ENCODE results near the gene KRT5. TPM values are rescaled to one million over a fixed set of nuclear protein-coding genes. Genes with fewer than 3 reads are reported as not detected.

KRT5 gene
- total RNA-seq, 1 experiment from 2014 or later: 89.7 TPM

- no TSS peak for BruUV-seq (replicated peaks)
- Histone ChIP-seq H2AFZ (no peak overlapping the region), H3K27me3 (ENCODE audit: insufficient read depth, low read depth) (no peaks in the 10 kb centered on the region), H3K4me2 (no peak overlapping the region), H3K9me2 (ENCODE audit: insufficient read depth) (no peaks in the 10 kb centered on the region), H3K27ac (no peak overlapping the region), H3K9me3 (ENCODE audit: insufficient read depth, low read depth) (peaks cover 11% of the 10 kb centered on the region; the same call in 1 of the 2 replicates), H4K20me1 (ENCODE audit: insufficient read depth) (no peaks in the 10 kb centered on the region), H3K4me3 (no peak overlapping the region), H3K36me3 (ENCODE audit: low read depth) (no peaks in the 10 kb centered on the region), H3K79me2 (ENCODE audit: low read depth) (no peaks in the 10 kb centered on the region), H3K4me1 (replicated peaks; ENCODE audit: insufficient read depth) (no peaks in the 10 kb centered on the region), H3F3A (ENCODE audit: insufficient read depth, low read depth) (no peaks in the 10 kb centered on the region)
- intact Hi-C loops (cut with micrococcal nuclease; ENCODE audit: unreplicated experiment): no loop called here
- ChIA-PET CTCF (interaction anchor here (1.8 kb wide), 1 partner anchor 14 kb away, joined by 5 read pairs; no protein-coding TSS in a partner anchor), POLR2A (ENCODE audit: unreplicated experiment) (no interaction called here)
- no peak for DNase-seq
- no peak for TF ChIP-seq EZH2 (IDR thresholded peaks at IDR 0.05; ENCODE audit: low read depth)
- TF ChIP-seq, protein P1, sequence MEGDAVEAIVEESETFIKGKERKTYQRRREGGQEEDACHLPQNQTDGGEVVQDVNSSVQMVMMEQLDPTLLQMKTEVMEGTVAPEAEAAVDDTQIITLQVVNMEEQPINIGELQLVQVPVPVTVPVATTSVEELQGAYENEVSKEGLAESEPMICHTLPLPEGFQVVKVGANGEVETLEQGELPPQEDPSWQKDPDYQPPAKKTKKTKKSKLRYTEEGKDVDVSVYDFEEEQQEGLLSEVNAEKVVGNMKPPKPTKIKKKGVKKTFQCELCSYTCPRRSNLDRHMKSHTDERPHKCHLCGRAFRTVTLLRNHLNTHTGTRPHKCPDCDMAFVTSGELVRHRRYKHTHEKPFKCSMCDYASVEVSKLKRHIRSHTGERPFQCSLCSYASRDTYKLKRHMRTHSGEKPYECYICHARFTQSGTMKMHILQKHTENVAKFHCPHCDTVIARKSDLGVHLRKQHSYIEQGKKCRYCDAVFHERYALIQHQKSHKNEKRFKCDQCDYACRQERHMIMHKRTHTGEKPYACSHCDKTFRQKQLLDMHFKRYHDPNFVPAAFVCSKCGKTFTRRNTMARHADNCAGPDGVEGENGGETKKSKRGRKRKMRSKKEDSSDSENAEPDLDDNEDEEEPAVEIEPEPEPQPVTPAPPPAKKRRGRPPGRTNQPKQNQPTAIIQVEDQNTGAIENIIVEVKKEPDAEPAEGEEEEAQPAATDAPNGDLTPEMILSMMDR (conservative IDR thresholded peaks at IDR 0.05): no peak
Measured at GRCh38 chr12:52508211-52508610, 12.0 kb downstream of the KRT5 start.

GRCh38 chr12:52506858-52507715 is 13.1 kb downstream of the KRT5 start:
- ChIA-PET POLR2A (ENCODE audit: unreplicated experiment) (interaction anchor here (0.7 kb wide), 1 partner anchor 463 kb away, joined by 4 read pairs; no protein-coding TSS in a partner anchor), CTCF (interaction anchor here (0.6 to 1.8 kb wide), 2 partner anchors 13 to 65 kb away, joined by 3 to 5 read pairs; no protein-coding TSS in a partner anchor)
- BruUV-seq (replicated peaks): no TSS peak
- H4K20me1 ChIP-seq (ENCODE audit: insufficient read depth): no peaks in the 10 kb centered on the region
- H3K9me2 ChIP-seq (ENCODE audit: insufficient read depth): no peaks in the 10 kb centered on the region
- H3F3A ChIP-seq (ENCODE audit: insufficient read depth, low read depth): no peaks in the 10 kb centered on the region
- H2AFZ ChIP-seq: no peak overlapping the region
- H3K36me3 ChIP-seq (ENCODE audit: low read depth): no peaks in the 10 kb centered on the region
- H3K4me1 ChIP-seq (replicated peaks; ENCODE audit: insufficient read depth): no peaks in the 10 kb centered on the region
- H3K27me3 ChIP-seq (ENCODE audit: insufficient read depth, low read depth): no peaks in the 10 kb centered on the region
- H3K4me3 ChIP-seq: no peak overlapping the region
- H3K27ac ChIP-seq: no peak overlapping the region
- no peak overlapping the region for H3K4me2 ChIP-seq
- peak in 1 of 2 experiments; percentile 36 for DNase-seq
- peaks cover 11% of the 10 kb centered on the region; the same call in 1 of the 2 replicates for H3K9me3 ChIP-seq (ENCODE audit: insufficient read depth, low read depth)
- TF ChIP-seq EZH2 (IDR thresholded peaks at IDR 0.05; ENCODE audit: low read depth): no peak
- TF ChIP-seq, protein P1 (conservative IDR thresholded peaks at IDR 0.05): peak; percentile 70
- intact Hi-C loops (cut with micrococcal nuclease; ENCODE audit: unreplicated experiment): no loop called here
- no peaks in the 10 kb centered on the region for H3K79me2 ChIP-seq (ENCODE audit: low read depth)

DNA sequence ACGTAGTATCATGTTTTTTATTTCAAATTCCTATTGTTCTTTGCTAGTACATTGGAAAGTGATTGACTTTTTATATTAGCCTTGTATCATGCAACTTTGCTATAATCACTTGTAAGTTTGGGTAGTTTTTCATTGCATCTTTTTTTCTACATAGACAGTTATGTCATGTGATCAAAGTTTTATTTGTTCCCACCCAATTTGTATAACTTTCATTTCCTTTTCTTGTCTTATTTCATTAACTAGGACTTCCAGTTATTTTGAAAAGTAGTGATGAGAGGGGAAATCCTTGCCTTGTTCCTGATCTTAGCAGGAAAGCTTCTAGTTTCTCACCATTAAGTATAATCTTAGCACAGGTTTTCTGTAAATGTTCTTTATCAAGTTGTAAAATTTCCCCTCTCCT is 17.3 kb downstream of the KRT5 start:
- ChIA-PET CTCF (interaction anchor here (1.0 kb wide), 1 partner anchor 117 kb away, joined by 3 read pairs; no protein-coding TSS in a partner anchor), POLR2A (ENCODE audit: unreplicated experiment) (no interaction called here)
- Histone ChIP-seq H3K9me3 (ENCODE audit: insufficient read depth, low read depth) (0 out of 2 replicates have a peak, but pooled peaks cover 10% of the 10 kb centered on the region), H3K27me3 (ENCODE audit: insufficient read depth, low read depth) (no peaks in the 10 kb centered on the region), H3K4me2 (no peak overlapping the region), H3K79me2 (ENCODE audit: low read depth) (no peaks in the 10 kb centered on the region), H3K4me3 (no peak overlapping the region), H3K9me2 (ENCODE audit: insufficient read depth) (no peaks in the 10 kb centered on the region), H2AFZ (no peak overlapping the region), H4K20me1 (ENCODE audit: insufficient read depth) (no peaks in the 10 kb centered on the region), H3K36me3 (ENCODE audit: low read depth) (no peaks in the 10 kb centered on the region), H3F3A (ENCODE audit: insufficient read depth, low read depth) (no peaks in the 10 kb centered on the region), H3K4me1 (replicated peaks; ENCODE audit: insufficient read depth) (no peaks in the 10 kb centered on the region), H3K27ac (no peak overlapping the region)
- no TSS peak for BruUV-seq (replicated peaks)
- TF ChIP-seq, protein P1 (conservative IDR thresholded peaks at IDR 0.05): no peak
- no peak for TF ChIP-seq EZH2 (IDR thresholded peaks at IDR 0.05; ENCODE audit: low read depth)
- no peak for DNase-seq
- intact Hi-C loops (cut with micrococcal nuclease; ENCODE audit: unreplicated experiment): no loop called here

All from PC-9 (cell line).